ENCODE measurements around the gene GPANK1. TPM values are rescaled to one million over a fixed set of nuclear protein-coding genes. Genes with fewer than 3 reads are reported as not detected.

GPANK1 gene
- total and polyA plus RNA-seq, 2 of the 13 experiments (the other 11 are each of a cell fraction or from before 2014, with no cell fraction given): 15.4 to 22.8 TPM

DNA sequence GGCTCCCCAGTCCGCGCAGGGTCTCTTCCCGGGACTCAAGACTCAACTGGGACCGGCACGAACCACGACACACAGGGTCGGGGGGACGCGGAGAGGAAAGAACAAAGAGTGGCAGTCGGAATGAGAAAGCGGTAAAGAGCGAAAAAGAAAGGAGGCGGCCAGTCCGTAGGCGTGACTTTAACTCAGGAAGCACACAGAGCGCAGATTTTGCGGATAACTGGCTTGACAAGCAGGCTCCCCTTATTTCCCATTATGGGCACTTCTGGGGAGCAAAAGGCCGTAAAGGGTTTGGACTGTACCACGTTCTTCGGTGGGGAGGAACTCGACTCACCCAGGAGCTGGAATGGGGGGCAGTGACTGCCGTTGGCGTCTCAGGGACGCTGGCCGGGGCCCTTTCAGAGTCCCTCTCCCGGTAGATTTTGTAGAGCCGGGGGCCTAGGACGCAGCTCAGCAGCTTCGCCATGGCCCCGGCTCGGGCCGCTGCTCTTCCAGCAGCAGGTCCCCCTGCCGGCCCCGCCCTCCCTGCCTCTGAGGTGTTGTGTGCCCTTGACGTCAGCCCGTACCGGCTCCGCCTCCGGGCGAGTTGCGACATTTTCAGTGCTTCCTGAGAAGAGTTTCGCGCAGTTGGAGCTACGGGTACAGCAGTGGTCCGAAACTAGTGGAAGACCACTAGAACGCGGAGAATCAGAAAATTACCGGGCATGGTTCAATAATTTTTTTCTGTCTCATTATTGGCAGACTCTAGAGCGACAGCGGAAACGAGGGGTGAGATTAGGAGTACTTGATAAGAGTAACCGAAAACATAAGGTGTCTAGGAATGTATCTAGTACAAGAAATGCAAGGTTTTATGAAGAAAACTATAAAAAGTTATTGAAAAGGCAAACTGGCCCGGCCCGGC is 38.3 kb upstream of the GPANK1 start, which contains the start of gene ABHD16A (continued):
- TF ChIP-seq ARNTL (CRISPR knock-in tag; IDR thresholded peaks at IDR 0.05): peak; percentile 69; the same call in 1 of the 2 replicates
- TF ChIP-seq SNAPC2 (CRISPR knock-in tag; IDR thresholded peaks at IDR 0.05): peak; percentile 88; the same call in 1 of the 2 replicates
- peak; percentile 43; the same call in 1 of the 2 replicates for TF ChIP-seq TSC22D2 (CRISPR knock-in tag; IDR thresholded peaks at IDR 0.05; ENCODE audit: borderline replicate concordance)
- no peak for TF ChIP-seq IKZF1 (IDR thresholded peaks at IDR 0.05)
- TF ChIP-seq, protein P1, sequence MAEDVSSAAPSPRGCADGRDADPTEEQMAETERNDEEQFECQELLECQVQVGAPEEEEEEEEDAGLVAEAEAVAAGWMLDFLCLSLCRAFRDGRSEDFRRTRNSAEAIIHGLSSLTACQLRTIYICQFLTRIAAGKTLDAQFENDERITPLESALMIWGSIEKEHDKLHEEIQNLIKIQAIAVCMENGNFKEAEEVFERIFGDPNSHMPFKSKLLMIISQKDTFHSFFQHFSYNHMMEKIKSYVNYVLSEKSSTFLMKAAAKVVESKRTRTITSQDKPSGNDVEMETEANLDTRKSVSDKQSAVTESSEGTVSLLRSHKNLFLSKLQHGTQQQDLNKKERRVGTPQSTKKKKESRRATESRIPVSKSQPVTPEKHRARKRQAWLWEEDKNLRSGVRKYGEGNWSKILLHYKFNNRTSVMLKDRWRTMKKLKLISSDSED (CRISPR knock-in tag; IDR thresholded peaks at IDR 0.05): no peak
- peak; percentile 86 for TF ChIP-seq RBFOX2 (IDR thresholded peaks at IDR 0.05; ENCODE audit: low read depth, low read length)
- TF ChIP-seq ZNF180 (CRISPR knock-in tag; IDR thresholded peaks at IDR 0.05; ENCODE audit: borderline replicate concordance, low read depth): no peak
- 0 out of 2 replicates have a peak, but pooled peaks have one; percentile 48 for TF ChIP-seq ZNF75D (CRISPR knock-in tag; IDR thresholded peaks at IDR 0.05; ENCODE audit: borderline replicate concordance)
- TF ChIP-seq RFXAP (CRISPR knock-in tag; IDR thresholded peaks at IDR 0.05; ENCODE audit: borderline replicate concordance): 0 out of 2 replicates have a peak, but pooled peaks have one; percentile 72
- TF ChIP-seq MBNL3 (CRISPR knock-in tag; conservative IDR thresholded peaks at IDR 0.05): no peak
- TF ChIP-seq ZNF577 (CRISPR knock-in tag; IDR thresholded peaks at IDR 0.05; ENCODE audit: borderline replicate concordance, low read depth): no peak
- peak; percentile 11; the same call in 1 of the 2 replicates for TF ChIP-seq MIER2 (CRISPR knock-in tag; IDR thresholded peaks at IDR 0.05)
- peak; percentile 45 for TF ChIP-seq ZNF891 (CRISPR knock-in tag; IDR thresholded peaks at IDR 0.05)
- TF ChIP-seq KLF16 (CRISPR knock-in tag; IDR thresholded peaks at IDR 0.05): peak in 1 of 2 experiments; percentile 95; a peak in 2 of 4 replicates
- TF ChIP-seq, protein P2, sequence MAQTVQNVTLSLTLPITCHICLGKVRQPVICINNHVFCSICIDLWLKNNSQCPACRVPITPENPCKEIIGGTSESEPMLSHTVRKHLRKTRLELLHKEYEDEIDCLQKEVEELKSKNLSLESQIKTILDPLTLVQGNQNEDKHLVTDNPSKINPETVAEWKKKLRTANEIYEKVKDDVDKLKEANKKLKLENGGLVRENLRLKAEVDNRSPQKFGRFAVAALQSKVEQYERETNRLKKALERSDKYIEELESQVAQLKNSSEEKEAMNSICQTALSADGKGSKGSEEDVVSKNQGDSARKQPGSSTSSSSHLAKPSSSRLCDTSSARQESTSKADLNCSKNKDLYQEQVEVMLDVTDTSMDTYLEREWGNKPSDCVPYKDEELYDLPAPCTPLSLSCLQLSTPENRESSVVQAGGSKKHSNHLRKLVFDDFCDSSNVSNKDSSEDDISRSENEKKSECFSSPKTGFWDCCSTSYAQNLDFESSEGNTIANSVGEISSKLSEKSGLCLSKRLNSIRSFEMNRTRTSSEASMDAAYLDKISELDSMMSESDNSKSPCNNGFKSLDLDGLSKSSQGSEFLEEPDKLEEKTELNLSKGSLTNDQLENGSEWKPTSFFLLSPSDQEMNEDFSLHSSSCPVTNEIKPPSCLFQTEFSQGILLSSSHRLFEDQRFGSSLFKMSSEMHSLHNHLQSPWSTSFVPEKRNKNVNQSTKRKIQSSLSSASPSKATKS (CRISPR knock-in tag; IDR thresholded peaks at IDR 0.05): peak; percentile 72; the same call in 1 of the 2 replicates
- no peak for TF ChIP-seq NBN (conservative IDR thresholded peaks at IDR 0.05)
- TF ChIP-seq ZNF24 (IDR thresholded peaks at IDR 0.05): 0 out of 2 replicates have a peak, but pooled peaks have one; percentile 13
- TF ChIP-seq, protein P3, sequence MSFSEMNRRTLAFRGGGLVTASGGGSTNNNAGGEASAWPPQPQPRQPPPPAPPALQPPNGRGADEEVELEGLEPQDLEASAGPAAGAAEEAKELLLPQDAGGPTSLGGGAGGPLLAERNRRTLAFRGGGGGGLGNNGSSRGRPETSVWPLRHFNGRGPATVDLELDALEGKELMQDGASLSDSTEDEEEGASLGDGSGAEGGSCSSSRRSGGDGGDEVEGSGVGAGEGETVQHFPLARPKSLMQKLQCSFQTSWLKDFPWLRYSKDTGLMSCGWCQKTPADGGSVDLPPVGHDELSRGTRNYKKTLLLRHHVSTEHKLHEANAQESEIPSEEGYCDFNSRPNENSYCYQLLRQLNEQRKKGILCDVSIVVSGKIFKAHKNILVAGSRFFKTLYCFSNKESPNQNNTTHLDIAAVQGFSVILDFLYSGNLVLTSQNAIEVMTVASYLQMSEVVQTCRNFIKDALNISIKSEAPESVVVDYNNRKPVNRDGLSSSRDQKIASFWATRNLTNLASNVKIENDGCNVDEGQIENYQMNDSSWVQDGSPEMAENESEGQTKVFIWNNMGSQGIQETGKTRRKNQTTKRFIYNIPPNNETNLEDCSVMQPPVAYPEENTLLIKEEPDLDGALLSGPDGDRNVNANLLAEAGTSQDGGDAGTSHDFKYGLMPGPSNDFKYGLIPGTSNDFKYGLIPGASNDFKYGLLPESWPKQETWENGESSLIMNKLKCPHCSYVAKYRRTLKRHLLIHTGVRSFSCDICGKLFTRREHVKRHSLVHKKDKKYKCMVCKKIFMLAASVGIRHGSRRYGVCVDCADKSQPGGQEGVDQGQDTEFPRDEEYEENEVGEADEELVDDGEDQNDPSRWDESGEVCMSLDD (CRISPR knock-in tag; IDR thresholded peaks at IDR 0.05; ENCODE audit: borderline replicate concordance): peak; percentile 21; the same call in 1 of the 2 replicates
- TF ChIP-seq ZNF235 (CRISPR knock-in tag; IDR thresholded peaks at IDR 0.05; ENCODE audit: borderline replicate concordance): peak; percentile 58; the same call in 1 of the 2 replicates
- peak; percentile 84 for TF ChIP-seq KMT2B (CRISPR knock-in tag; IDR thresholded peaks at IDR 0.05)
- no peak; the same call in 1 of the 2 replicates for TF ChIP-seq JUN (CRISPR knock-in tag; IDR thresholded peaks at IDR 0.05)
- TF ChIP-seq ZNF7 (CRISPR knock-in tag; IDR thresholded peaks at IDR 0.05): no peak
- TF ChIP-seq ZNF44 (CRISPR knock-in tag; IDR thresholded peaks at IDR 0.05): no peak
- no peak for TF ChIP-seq ZKSCAN1 (IDR thresholded peaks at IDR 0.05; ENCODE audit: low read length)

Data from HepG2 (cell line).